Measurements from ENCODE around the gene TCF4.

TCF4 gene

GRCh38 chr18:55405475-55405874 is 182.5 kb downstream of the TCF4 start:
- no peak for DNase-seq

- no peak for DNase-seq
These were observed 183.0 kb downstream of the TCF4 start for GRCh38 chr18:55404832-55405465.

DNA sequence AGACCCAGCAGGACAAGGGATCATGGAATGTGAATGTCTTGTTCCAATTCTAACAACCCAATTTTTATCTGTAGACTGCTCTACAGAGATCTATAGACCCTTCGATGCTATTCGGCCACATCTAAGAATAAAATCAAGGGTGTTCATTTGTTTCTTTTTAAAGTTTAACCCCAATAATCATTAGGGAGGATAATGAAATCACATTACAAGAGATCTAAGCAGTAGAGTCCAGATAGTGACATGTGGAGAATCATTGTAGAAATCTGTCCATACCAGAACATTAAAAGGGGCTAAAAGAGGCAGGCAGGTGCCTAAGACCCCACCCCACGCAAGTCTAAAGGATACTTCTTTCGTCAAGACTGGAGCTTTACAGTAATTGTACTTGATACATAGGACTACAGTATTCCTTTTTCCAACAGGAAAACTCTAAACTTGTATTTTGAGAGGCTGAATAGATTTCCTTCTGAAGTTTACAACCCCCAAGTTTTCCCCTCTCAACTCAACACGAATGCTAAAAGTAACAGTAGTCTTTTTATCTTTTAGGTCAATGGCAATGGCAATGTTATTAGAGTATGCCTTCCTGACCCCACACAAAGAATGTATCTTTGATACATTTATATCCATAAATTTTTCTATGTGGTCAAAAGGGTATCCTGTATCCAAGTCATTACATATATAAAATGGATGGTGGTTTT is 183.7 kb downstream of the TCF4 start:
- DNase-seq: no peak

DNA sequence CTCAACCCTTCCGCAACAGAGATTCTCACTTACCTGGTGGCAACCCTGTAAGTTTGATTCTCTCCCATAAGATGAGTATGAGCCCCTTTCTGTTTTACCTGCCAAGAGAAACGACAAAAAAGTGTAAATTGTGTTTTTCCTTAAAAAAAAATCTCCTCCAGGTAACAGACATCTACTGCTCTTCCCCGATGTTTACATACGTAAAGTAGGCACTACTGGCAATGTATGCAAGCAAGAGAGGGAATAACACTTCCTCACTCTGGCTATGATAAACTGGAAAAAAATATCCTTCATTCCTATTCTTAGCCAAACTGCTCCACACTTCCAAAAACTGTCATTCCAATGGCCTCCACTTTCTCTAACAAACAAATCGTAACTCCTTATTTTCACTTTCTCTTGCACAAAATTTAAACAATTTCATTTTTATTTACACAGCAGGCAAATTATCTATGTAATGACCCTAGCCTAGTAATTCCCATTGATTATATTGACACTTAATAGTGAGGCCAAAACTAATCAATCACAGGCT is 184.5 kb downstream of the TCF4 start:
- DNase-seq: no peak

- no peak for DNase-seq
These were observed 185.1 kb downstream of the TCF4 start for GRCh38 chr18:55402731-55403405.

DNA sequence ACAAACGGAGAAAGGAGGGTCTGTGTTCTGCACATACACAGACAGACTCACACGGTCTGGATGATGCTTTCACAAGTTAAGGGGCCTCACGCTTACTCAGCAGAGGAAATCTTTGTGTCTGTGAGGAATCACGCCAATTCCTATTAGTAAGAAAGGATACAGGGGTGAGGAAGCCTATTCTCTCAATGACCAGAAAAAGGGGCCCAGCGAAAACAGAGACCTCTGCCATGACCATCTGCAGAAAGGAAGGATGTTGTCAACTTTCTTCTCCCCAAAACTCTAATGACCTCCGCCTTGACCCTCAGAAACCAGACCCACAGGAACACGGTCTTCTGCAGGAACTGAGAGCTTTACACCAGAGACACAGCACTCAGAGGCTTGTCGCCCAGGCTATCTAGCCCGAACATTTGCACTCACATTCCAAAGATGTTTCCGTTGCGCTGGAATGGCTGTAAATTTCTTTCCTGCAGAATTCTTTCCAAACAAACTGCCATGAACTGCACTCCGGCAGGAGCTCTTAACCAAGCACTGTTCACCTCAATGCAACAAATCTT is 186.3 kb downstream of the TCF4 start:
- no peak for DNase-seq

- no peak for DNase-seq
These were observed 187.1 kb downstream of the TCF4 start for GRCh38 chr18:55400590-55401541.

GRCh38 chr18:55400081-55400480 is 187.9 kb downstream of the TCF4 start:
- DNase-seq: no peak

DNA sequence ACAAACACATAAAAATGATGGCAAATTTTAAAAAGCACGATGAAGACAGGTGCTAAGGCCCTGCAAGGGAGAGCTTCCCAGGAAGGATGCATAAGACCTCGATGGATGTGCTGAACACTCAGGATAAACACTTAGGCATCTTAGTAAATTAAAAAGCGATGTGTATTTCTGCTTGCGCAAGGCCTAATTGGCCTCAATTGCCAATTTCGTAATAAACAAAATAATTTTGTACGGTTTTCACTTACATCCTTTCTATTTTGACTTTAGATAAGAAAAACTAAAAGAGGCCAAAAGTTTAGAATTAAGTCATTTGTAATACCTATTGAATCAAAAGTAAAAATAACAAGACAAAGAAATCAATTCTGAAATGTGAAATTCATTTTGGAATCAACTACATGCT is 189.1 kb downstream of the TCF4 start:
- DNase-seq: no peak

- DNase-seq: no peak
These were observed 191.0 kb downstream of the TCF4 start for GRCh38 chr18:55396979-55397378.

GRCh38 chr18:55396267-55396905 is 191.6 kb downstream of the TCF4 start:
- DNase-seq: no peak

- no peak for DNase-seq
These were observed 192.2 kb downstream of the TCF4 start for GRCh38 chr18:55395799-55396198.

DNA sequence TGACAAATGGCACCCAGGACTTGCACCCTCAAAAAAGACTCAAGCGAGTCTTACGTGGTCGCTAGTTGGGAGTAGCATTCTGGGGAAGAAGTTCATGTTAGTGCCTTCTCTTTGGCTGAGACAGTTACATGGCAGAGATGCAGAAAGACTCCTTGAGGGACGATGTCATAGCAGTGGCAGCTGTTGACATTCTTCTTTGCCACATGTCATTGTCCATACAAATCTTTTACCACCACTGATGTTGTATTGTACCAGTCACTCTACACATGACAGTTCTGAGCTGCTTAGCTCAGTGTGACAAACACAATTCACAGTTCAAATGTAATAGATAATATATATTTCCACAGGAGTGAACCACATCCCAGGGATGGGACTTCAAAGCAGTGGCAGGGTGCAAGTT is 197.1 kb downstream of the TCF4 start:
- no peak for DNase-seq

GRCh38 chr18:55387139-55387984 is 200.6 kb downstream of the TCF4 start:
- DNase-seq: no peak

DNA sequence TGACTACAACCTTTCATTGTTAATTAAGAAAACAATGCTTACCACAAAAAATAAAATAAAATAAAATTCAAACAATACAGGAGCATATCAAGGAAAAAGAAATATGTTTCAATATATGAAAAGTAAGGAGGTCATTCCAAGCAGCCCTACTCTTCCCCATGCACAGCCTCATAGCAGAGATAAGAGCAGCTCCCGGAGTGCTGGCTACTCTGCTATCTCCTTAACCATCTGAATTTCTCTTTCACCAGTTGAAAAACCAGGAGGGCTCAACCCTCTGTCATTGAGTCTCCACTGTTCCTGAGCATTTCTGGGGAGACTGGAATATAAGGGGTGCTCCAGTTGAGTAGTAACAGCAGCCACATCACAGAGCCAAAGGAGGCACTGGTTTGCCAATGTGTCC is 201.4 kb downstream of the TCF4 start:
- no peak for DNase-seq

- no peak for DNase-seq
These were observed 202.2 kb downstream of the TCF4 start for GRCh38 chr18:55385770-55386169.

DNA sequence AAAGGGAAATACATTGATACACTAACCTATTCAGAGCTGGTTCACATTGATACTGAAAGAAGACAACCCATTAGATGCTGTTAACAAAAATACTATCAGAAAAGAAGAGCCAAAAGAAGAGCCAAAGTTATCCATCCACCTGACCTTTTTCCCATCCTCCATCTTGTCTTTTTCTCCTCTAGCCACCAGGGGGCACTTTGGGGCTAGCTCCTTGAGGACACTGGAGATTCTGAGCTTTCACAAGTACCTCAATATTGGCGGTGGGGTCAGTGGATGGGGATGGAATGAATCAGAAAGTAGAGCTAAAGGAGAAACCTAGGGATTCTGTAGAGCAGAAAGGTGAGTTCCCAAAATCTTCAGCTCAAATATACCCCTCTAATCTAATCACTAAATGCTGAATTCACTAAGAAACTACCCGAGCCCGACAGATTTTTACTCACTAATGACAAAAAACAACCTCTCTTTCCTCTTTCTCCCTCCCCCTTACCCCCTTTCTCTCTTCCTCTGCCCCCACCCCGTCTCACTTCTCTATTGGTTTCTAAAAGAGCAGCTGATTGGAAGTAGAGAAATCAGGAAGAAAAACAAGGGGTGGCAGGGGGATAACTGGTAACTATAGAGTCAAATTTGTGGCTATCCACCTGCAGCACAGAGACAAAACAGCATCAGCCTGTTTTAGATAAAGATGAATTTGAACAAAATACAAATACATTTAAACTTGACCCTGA is 203.3 kb downstream of the TCF4 start:
- DNase-seq: no peak

DNA sequence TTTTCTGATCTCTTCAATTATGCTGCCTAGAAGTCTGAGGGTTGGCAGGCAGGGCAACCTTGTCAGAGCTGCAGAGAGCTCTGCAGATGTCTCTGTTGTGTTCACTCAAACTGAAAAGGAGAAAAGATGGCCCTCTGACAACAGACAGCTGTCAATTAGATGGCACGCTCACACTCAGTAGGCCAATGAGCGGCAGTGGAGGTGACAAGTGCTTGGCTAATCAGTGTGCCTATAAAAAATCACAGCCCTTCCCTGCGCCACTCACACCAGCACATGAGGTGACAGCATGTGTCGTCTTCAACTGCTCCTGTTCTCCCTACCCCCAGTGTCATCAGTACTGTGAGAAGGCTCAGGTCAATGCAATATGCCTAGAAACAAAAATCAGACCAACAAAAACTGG is 203.9 kb downstream of the TCF4 start:
- DNase-seq: no peak

- DNase-seq: no peak
These were observed 205.7 kb downstream of the TCF4 start for GRCh38 chr18:55382277-55382805.

- DNase-seq: no peak
These were observed 206.7 kb downstream of the TCF4 start for GRCh38 chr18:55381277-55381676.

Data from GOT3 (cell line).